HL-60 (cell line): Measurements from ENCODE around the gene MAN2A2.

Source experiments
- CTCF ChIP-seq: IDR thresholded peaks from one replicate; pipeline ENCODE4 v1.5.1; 2011; ENCODE audit warnings: low read length, control low read depth, inconsistent platforms; ENCODE audit not compliant: insufficient read depth
- POLR2AphosphoS5 ChIP-seq: IDR thresholded peaks from 2 replicates; pipeline ENCODE4 v1.6.1; 2012; ENCODE audit warnings: low read depth

- no peak for TF ChIP-seq CTCF
- TF ChIP-seq POLR2AphosphoS5: no peak
These were observed 56.8 kb downstream of the MAN2A2 start for GRCh38 chr15:90959894-90960293.
